GM21423 (cell line): ENCODE measurements around the gene SLC25A48.

Source experiments
- ATAC-seq: cut with Tn5 transposase; IDR thresholded peaks from one replicate; pipeline ENCODE4 v1.9.1; 2021; ENCODE audit warnings: mild to moderate bottlenecking, moderate library complexity; ENCODE audit not compliant: unreplicated experiment

The SLC25A48 gene

GRCh38 chr5:135913713-135914626 is 79.5 kb downstream of the SLC25A48 start:
- no peak for ATAC-seq

GRCh38 chr5:135915466-135916001 is 81.1 kb downstream of the SLC25A48 start:
- no peak for ATAC-seq

DNA sequence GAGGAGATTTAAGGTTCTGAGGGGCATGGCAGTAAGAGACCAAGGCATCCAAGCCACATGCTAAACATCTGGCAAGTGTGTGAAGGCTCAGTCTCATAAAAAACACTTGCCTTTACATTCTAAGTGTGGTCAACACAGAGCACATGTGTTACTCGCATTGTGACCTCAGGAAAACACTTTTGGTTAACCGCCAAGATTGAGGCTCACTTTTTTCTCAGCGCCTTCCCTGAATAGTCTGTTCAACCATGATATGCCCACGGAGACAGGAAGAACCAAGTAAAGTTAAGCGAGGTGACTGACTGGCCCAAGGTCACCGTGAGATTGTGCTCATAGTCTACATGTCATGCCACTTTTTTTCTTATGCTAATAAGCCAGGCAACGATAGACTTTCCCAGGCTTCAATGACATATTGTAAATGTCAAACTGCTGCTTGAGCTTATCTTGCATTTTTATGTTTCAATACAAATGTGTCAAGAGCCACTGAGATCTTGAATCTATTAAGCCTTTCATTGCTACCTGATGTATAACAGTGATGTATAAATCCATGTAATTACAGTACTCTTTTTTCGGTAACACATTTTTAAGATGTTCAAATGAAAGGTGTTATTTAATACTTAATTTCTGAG is 82.3 kb downstream of the SLC25A48 start:
- no peak for ATAC-seq

GRCh38 chr5:135920199-135920598 is 85.7 kb downstream of the SLC25A48 start:
- ATAC-seq = no peak

GRCh38 chr5:135921388-135921787 is 86.9 kb downstream of the SLC25A48 start:
- ATAC-seq = no peak

DNA sequence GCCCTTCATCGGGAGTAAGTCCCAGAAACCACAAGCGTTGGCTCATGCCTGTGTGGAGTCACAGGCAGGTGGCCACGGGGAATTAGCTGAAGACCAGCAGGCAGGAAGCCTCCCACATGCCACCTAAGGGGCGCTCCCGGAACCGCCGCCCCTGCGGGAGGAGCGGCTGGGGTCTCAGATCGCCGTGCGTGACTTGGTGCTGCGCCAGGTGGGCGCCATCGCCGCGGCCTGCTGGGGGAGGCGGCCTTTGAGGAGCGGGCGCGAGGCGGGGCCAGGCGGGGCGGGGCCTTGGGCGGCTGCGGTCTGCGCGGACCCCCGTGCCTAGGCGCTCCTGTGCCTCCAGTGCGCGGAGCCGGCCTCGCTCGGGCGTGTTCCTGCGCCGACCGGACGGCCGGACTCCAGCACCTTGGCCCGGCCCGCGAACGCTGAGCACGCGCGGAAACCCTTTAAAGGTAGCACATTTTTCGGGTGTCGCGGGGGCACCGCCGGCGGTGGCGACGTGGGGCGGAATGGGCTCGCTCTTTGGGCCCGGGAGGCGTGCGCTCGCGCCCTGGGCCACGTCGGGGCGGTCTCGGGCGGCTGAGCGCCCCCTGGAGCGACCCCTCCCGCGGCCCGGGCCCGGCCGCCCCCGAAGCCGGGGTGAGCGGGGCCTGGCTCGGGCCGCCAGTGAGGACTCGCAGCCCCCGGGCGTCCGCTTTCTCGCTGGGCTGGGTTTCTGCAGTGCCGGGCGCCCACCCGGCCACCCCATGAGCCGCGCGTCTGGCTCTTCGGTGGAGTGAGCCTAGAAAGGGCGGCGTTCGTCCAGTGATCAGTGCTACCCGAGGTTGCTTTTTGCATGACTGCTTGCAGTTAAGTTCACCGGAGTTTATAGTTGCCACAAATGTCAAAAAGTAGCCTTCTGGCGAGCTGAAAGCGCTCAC is 95.8 kb downstream of the SLC25A48 start:
- ATAC-seq = no peak

DNA sequence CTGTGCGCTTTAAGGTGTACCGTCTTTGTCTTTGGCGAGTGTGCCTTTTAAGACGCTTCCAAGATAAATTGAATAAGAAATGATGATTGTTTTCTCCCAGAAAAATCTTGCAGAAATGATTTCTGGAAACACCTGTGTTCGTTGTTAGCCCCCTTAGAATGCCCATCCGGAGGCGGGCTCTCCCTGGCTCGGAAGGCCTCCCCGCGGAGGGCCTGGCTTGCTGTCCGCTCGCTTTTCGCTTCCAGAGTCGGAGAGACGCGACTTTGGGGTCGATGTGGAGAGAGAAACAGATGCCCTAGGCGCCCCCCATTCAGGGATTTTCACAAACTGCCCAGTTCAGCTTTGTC is 96.5 kb downstream of the SLC25A48 start:
- ATAC-seq = no peak

DNA sequence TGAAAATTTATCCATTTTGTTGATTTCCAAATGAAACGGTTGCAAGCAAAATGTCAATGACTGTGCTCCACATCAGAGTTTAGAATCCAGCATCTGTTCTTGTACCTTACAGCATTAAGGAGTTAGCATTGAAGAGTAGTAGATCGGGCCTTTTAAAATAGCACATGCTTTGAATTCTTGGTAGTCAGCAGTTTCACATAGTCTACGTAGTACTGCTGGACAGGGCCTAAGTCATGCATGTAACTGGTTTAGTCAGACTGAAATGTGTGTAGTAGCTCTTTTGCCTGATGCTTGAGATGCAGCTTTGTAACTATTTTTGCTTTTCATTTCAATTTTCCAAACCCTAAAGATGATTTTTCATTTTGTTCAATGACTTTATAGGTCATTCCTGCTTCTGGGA is 100.5 kb downstream of the SLC25A48 start:
- no peak for ATAC-seq

GRCh38 chr5:135937245-135937911 is 102.9 kb downstream of the SLC25A48 start:
- ATAC-seq = no peak
